ENCODE measurements around the gene POGK.
"Not testable (repeated sequence)": the region's sequence is repeated elsewhere in the genome, so short reads cannot be mapped to it uniquely, and the experiment has no call there.

POGK gene

GRCh38 chr1:166838766-166839599, at the start of gene POGK:
Gene POGK (plus strand): TSS chr1:166839475. CDS start chr1:166840957, 1,482 bp downstream.
- Histone ChIP-seq H3K36me3 (ENCODE audit: control insufficient read depth, insufficient read depth, low read length) (peaks cover 15% of the 10 kb centered on the region), H3K27me3 (ENCODE audit: control insufficient read depth, insufficient read depth, low read length) (no peaks in the 10 kb centered on the region), H3K4me3 (ENCODE audit: low read length) (peak within 1 kb of the TSS; percentile 25), H3K9me3 (ENCODE audit: control insufficient read depth, low read length) (no peaks in the 10 kb centered on the region), H3K4me1 (ENCODE audit: control insufficient read depth, insufficient read depth, low read length) (peaks cover 49% of the 10 kb centered on the region), H3K9ac (ENCODE audit: low read length) (peak within 1 kb of the TSS; percentile 66)

- Histone ChIP-seq H3K9ac (ENCODE audit: low read length) (no peak overlapping the region), H3K36me3 (ENCODE audit: control insufficient read depth, insufficient read depth, low read length) (no peaks in the 10 kb centered on the region), H3K4me3 (ENCODE audit: low read length) (no peak overlapping the region)
Measured at GRCh38 chr1:166796620-166797236, 42.5 kb upstream of the POGK start.

GRCh38 chr1:166808952-166809351, 30.3 kb upstream of the POGK start:
- H3K9ac ChIP-seq (ENCODE audit: low read length), result no peak overlapping the region
- no peak overlapping the region for H3K4me3 ChIP-seq (ENCODE audit: low read length)
- H3K9me3 ChIP-seq (ENCODE audit: control insufficient read depth, low read length), result no peaks in the 10 kb centered on the region

More at GRCh38 chr1:166796620-166797236, 42.5 kb upstream of the POGK start:
- Histone ChIP-seq H3K27me3 (ENCODE audit: control insufficient read depth, insufficient read depth, low read length) (no peaks in the 10 kb centered on the region), H3K4me1 (ENCODE audit: control insufficient read depth, insufficient read depth, low read length) (no peaks in the 10 kb centered on the region), H3K9me3 (ENCODE audit: control insufficient read depth, low read length) (no peaks in the 10 kb centered on the region)

GRCh38 chr1:166811691-166812090, 27.6 kb upstream of the POGK start:
- Histone ChIP-seq H3K27me3 (ENCODE audit: control insufficient read depth, insufficient read depth, low read length) (no peaks in the 10 kb centered on the region), H3K9ac (ENCODE audit: low read length) (no peak overlapping the region), H3K4me3 (ENCODE audit: low read length) (no peak overlapping the region), H3K36me3 (ENCODE audit: control insufficient read depth, insufficient read depth, low read length) (no peaks in the 10 kb centered on the region), H3K9me3 (ENCODE audit: control insufficient read depth, low read length) (no peaks in the 10 kb centered on the region), H3K4me1 (ENCODE audit: control insufficient read depth, insufficient read depth, low read length) (no peaks in the 10 kb centered on the region)

More at GRCh38 chr1:166808952-166809351, 30.3 kb upstream of the POGK start:
- no peaks in the 10 kb centered on the region for H3K4me1 ChIP-seq (ENCODE audit: control insufficient read depth, insufficient read depth, low read length)
- H3K27me3 ChIP-seq (ENCODE audit: control insufficient read depth, insufficient read depth, low read length), result no peaks in the 10 kb centered on the region
- H3K36me3 ChIP-seq (ENCODE audit: control insufficient read depth, insufficient read depth, low read length), result no peaks in the 10 kb centered on the region

- Histone ChIP-seq H3K4me3 (ENCODE audit: low read length) (no peak overlapping the region), H3K4me1 (ENCODE audit: control insufficient read depth, insufficient read depth, low read length) (no peaks in the 10 kb centered on the region), H3K9me3 (ENCODE audit: control insufficient read depth, low read length) (no peaks in the 10 kb centered on the region), H3K9ac (ENCODE audit: low read length) (no peak overlapping the region), H3K27me3 (ENCODE audit: control insufficient read depth, insufficient read depth, low read length) (no peaks in the 10 kb centered on the region), H3K36me3 (ENCODE audit: control insufficient read depth, insufficient read depth, low read length) (no peaks in the 10 kb centered on the region)
Measured at GRCh38 chr1:166813508-166814223, 25.6 kb upstream of the POGK start.

- Histone ChIP-seq H3K9ac (ENCODE audit: low read length) (no peak overlapping the region), H3K4me1 (ENCODE audit: control insufficient read depth, insufficient read depth, low read length) (no peaks in the 10 kb centered on the region), H3K36me3 (ENCODE audit: control insufficient read depth, insufficient read depth, low read length) (no peaks in the 10 kb centered on the region), H3K27me3 (ENCODE audit: control insufficient read depth, insufficient read depth, low read length) (no peaks in the 10 kb centered on the region), H3K4me3 (ENCODE audit: low read length) (no peak overlapping the region), H3K9me3 (ENCODE audit: control insufficient read depth, low read length) (no peaks in the 10 kb centered on the region)
Measured at GRCh38 chr1:166814611-166815010, 24.7 kb upstream of the POGK start.

GRCh38 chr1:166819974-166820373, 19.3 kb upstream of the POGK start:
- no peak overlapping the region for H3K9ac ChIP-seq (ENCODE audit: low read length)
- no peaks in the 10 kb centered on the region for H3K4me1 ChIP-seq (ENCODE audit: control insufficient read depth, insufficient read depth, low read length)
- no peaks in the 10 kb centered on the region for H3K9me3 ChIP-seq (ENCODE audit: control insufficient read depth, low read length)
- no peaks in the 10 kb centered on the region for H3K36me3 ChIP-seq (ENCODE audit: control insufficient read depth, insufficient read depth, low read length)
- H3K4me3 ChIP-seq (ENCODE audit: low read length), result no peak overlapping the region
- no peaks in the 10 kb centered on the region for H3K27me3 ChIP-seq (ENCODE audit: control insufficient read depth, insufficient read depth, low read length)

- no peaks in the 10 kb centered on the region for H3K27me3 ChIP-seq (ENCODE audit: control insufficient read depth, insufficient read depth, low read length)
- H3K9me3 ChIP-seq (ENCODE audit: control insufficient read depth, low read length), result no peaks in the 10 kb centered on the region
- H3K9ac ChIP-seq (ENCODE audit: low read length), result no peak overlapping the region
- no peak overlapping the region for H3K4me3 ChIP-seq (ENCODE audit: low read length)
- no peaks in the 10 kb centered on the region for H3K36me3 ChIP-seq (ENCODE audit: control insufficient read depth, insufficient read depth, low read length)
- H3K4me1 ChIP-seq (ENCODE audit: control insufficient read depth, insufficient read depth, low read length), result no peaks in the 10 kb centered on the region
Measured at GRCh38 chr1:166822385-166822784, 16.9 kb upstream of the POGK start.

GRCh38 chr1:166827426-166827825, 11.8 kb upstream of the POGK start:
- Histone ChIP-seq H3K27me3 (ENCODE audit: control insufficient read depth, insufficient read depth, low read length) (no peaks in the 10 kb centered on the region), H3K4me1 (ENCODE audit: control insufficient read depth, insufficient read depth, low read length) (no peaks in the 10 kb centered on the region), H3K36me3 (ENCODE audit: control insufficient read depth, insufficient read depth, low read length) (no peaks in the 10 kb centered on the region), H3K9ac (ENCODE audit: low read length) (no peak overlapping the region), H3K4me3 (ENCODE audit: low read length) (no peak overlapping the region), H3K9me3 (ENCODE audit: control insufficient read depth, low read length) (no peaks in the 10 kb centered on the region)

GRCh38 chr1:166829762-166830161, 9.5 kb upstream of the POGK start:
- H3K9ac ChIP-seq (ENCODE audit: low read length); H3K36me3 ChIP-seq (ENCODE audit: control insufficient read depth, insufficient read depth, low read length); H3K27me3 ChIP-seq (ENCODE audit: control insufficient read depth, insufficient read depth, low read length); H3K4me1 ChIP-seq (ENCODE audit: control insufficient read depth, insufficient read depth, low read length); H3K4me3 ChIP-seq (ENCODE audit: low read length); H3K9me3 ChIP-seq (ENCODE audit: control insufficient read depth, low read length): not testable (repeated sequence)

- Histone ChIP-seq H3K9me3 (ENCODE audit: control insufficient read depth, low read length) (no peaks in the 10 kb centered on the region), H3K4me1 (ENCODE audit: control insufficient read depth, insufficient read depth, low read length) (peaks cover 27% of the 10 kb centered on the region), H3K27me3 (ENCODE audit: control insufficient read depth, insufficient read depth, low read length) (no peaks in the 10 kb centered on the region), H3K9ac (ENCODE audit: low read length) (no peak overlapping the region), H3K4me3 (ENCODE audit: low read length) (no peak overlapping the region), H3K36me3 (ENCODE audit: control insufficient read depth, insufficient read depth, low read length) (peaks cover 9% of the 10 kb centered on the region)
Measured at GRCh38 chr1:166836733-166837132, 2.5 kb upstream of the POGK start.

All from mucosa of stomach (tissue), 1 donor.